Activated CD8-positive, alpha-beta memory T cell treated with anti-CD3 and anti-CD28 coated beads for 48 hours (primary cell): Measurements from ENCODE around the gene DHH.
"Not testable (repeated sequence)": the region's sequence is repeated elsewhere in the genome, so short reads cannot be mapped to it uniquely, and the experiment has no call there.

Experiments used
- DNase-seq, 3 experiments: peaks; one replicate each; pipeline ENCODE4 v3.0.0-alpha.2; 2020; ENCODE audit warnings: low read depth in 2 of 3, low spot score in 2 of 3

DHH gene

DNA sequence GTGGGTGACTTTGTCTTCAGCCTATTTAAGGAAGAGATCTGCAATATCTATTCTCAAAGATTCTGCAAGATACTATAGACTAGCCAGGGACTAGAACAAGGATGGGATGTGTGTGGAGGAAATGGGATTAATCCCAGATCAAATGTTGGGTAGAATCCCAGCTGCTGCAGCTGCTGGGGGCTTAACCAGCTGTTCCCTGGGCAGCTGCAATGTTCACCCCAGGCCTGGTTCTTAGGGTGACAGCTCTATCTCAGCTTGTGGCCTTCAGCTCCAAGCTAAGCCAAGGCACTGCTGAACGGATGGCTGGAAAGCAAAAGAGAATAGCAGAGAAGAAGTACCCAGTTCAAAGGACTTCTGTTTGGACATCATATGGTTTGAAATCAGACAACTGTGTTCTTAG lies 14.8 kb downstream of the DHH start:
- no peak for DNase-seq

DNA sequence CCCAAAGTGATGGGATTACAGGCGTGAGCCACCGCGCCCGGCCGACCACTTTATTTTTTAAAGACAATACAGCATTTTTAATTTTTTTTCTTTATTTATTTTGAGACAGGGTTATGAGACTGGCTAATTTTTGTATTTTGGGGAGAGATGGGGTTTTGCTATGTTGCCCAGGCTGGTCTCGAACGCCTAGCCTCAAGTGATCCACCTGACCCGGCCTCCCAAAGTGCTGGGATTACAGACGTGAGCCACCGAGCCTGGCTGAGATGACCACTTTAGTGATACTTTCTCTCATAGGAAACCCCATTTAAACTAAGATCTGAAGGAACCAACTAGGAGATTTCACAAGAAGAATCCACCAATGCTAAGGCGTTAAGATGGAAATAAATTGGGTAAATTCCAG lies 23.6 kb downstream of the DHH start:
- no peak for DNase-seq

DNA sequence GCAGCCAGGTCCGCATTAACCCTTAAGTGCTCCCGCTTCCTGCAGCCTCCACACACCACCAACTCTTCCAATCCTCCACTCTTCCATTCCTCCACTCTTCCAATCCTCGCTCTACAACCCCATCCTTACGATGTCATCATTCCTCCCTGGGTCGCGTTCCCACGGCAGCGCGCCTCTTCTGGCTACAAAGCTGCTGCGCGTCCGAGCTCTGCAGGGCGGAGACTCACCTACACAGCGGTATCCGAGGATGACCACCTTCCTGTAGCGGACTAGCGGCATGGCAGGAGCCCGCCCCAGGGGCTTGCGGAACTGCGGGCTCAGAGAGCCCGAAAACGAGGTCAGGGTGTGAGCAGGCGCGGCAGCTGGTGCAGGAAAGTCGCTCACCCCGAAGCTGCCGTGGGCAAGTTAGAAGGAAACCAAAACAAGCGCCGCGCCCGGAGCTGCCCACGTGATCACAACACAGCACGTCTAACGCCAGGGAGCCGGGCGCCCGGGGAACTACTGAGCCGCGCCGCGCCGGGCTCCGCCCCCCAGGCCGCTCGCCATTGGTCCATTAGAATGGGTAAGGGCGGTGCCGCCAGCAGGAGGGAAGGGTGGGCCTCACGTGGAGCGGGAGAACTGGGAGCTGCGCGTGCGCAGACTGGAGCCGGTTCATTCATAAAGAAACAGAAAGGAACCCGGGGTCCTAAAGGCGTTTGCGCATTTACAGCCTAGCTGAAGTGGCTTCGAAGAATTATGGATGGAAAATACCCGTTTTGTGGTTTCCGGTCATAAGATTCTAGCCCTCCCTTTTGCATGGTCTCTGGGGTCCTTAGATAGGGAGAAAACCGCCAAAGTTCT lies 24.9 kb downstream of the DHH start, which contains the start of gene RHEBL1:
Gene RHEBL1 (minus strand): TSS at position 473 of the 840 bp plus-strand sequence. CDS start 194 bp downstream, at position 279.
- peak; percentile 95 to 100 (median 98) for DNase-seq

DNA sequence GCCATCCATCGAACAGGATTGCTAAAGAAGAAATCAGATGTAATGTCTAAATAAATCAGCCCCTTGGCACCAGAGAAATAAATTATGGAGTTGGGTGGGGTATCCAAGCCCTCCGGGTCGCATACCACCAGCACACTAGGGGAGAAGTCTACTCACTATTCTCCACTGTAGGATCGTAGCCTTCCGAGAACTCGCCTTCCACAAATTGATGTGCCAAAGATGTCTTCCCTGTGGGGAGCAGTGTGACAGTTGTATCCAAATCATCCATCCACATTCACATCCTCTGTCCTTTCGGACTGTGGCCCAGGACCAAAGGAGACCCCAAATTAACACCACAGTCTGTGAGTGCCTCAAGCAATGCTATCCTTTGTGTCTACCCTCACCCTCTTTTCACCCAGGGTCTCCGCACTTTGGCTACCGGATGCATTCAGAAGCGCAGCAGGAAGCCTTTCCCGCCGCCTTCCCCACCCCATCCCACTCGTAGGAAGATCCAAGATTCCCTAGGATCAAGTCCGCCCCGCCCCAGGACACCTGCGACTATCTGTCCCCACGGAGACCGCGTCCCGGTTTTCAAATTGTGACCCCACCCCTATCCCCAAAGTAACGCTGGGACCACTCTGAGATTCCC lies 25.6 kb downstream of the DHH start:
- no peak for DNase-seq

DNA sequence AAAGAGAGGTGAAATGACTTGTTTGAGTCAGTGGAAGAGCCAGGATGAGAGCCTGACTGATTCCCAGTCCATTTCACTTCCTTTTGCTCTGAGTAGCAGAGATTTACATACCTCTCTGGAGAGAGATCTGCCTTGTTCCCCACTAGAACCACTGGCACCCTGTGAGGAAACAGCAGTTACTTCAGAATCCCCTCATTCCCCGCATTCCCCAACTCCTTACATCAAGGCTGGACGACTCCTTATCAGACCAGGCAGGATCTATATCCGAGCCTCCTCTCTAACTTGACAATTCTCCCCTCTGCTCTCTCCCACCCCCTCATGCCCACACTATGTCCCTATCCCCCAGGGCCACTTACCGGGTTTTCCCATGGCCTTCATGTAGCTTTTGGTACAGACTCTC lies 28.5 kb downstream of the DHH start:
- DNase-seq = no peak

DNA sequence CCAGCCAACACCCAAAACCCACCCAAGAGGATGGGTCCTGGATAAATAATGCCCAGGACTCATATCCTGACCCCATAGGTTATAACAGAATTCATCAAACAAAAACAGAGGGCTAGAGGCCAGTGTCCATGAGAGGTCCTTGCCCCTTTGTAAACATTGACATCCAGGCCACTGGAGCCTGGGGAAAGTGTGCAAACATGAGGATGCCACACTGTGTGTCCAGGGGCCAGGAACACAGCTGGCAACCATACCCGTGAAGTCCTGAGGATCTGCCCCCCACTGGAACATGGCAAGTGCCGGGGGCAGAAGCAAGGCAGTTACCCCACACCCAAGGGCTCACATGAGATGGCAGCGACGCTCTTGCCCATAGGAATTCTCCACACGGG lies 29.8 kb downstream of the DHH start:
- no peak for DNase-seq

DNA sequence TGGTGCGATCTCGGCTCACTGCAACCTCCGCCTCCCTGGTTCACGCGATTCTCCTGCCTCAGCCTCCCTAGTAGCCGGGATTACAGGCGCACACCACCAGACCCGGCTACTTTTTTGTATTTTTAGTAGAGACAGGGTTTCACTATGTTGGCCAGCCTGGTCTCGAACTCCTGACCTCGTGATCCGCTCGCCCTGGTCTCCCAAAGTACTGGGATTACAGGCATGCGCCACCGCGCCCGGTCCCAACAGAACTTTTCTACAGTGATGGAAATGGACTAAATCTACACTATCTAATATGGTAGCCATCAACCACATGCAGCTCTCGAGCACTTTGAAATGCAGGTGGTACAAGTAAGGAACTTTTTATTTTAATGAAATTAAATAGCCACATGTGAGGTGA lies 32.7 kb downstream of the DHH start:
- not testable (repeated sequence) for DNase-seq

DNA sequence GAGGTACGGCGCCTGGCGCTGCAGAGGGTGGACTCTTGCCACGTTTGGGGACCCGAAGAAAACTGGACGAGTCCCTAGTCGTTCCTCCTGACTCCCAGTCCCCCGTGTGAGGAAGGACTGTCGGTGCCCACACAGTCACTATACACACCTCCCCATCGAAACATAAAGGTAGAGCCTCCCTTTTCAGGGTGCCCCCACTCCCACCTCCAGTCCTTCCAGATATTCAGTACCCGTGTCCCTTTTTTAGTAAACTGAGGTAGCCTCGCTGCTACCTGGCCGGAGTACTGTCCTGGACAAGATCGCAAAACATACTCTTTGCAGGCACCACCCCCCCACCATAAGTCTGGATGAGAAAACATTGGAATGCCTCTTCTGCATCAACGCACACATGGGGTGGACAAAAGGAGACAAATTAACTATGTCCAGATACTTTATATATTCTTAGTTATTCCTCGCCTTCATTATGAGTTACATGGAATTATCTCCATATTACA lies 33.4 kb downstream of the DHH start:
- no peak for DNase-seq

DNA sequence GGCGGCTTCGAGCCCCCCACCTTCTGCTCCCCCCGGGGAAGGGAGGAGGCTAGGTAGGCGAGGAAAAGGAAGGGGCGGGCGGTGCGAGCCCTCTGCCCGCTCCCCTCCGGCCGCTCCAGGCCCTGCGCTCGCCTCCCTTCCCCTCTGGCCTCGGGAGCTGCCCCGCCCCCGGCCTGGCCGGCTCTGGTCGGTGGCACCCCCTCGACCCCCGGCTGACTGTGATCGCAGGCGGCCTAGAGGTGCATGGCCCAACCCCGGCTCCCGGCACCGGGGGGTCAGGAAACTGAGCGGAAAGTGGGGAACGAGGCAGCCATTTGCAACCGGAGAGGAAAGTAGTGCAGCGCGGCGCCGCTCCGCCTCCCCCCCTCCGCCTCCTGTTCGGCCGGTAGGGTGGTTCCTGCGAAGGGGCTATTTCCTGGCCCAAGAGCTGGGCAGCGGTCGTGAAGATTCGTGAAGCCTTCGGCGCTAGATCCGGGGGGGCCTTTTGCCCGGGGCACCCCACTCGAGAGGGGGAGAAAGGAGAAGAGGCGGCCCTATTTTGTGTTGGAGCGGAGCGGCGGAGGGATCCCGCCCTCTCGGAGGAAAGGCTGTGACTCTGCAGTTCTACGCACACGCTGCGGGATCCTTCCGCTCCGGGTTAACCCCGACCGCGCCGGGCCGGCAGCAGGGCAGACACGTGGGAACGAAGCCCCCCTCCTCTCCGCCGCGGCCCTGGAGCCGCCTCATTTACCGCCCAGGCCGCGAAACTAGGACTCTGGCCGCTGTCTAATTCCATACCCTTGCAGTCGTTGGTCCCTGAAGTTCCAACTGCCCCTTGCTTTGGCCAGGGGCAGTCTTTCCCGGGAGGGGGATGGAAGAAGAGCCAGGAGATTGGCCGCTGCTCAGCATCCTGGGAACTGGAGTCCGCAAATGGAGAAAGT lies 34.1 kb downstream of the DHH start, which contains the start of gene KMT2D:
Gene KMT2D (minus strand): TSS at position 558 of the 920 bp plus-strand sequence. CDS start 5,470 bp downstream, outside the sequence.
- DNase-seq = peak; percentile 67 to 82 (median 75)

DNA sequence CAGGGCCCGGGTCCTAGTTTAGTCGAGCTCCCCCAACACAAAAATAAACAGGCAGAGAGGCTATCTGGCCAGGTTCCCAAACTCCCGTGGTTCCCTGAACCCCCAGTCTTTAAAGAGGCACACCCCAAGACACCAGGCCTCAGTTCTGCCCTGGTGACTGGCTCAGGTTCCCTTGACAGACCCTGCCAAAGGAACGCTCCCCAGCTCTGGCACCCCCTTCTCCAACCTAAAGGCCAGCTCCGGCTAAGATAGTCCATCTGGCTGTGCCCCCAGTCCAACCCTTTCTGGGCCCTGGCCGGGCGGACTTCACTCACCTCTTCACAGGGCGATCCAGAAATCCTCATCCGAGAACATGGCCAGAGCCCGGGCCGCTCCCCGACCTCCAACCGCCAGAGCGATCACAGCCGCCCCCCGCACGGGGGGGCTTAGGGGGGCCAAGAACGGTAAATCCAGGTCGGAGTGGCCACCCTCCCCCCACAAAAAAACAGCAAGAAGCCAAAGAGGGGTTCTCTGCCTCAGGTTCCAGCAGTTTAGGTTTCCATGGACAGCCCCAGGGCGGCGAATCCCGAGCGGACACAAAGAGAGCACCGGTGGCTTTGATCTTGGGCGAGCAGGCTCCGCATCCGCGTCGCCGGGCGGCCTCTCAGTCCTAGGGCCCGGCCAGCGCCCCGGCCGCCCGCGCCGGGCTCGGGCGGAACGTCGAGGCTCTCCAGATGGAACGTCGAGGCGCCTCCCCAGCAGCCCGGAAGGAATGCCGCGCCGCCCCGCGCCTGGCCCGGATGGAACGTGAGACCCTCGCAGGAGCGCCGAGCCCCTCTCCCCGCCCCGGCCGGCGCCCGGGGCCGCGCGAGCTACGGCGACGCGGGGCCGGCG lies 35.1 kb downstream of the DHH start:
- no peak for DNase-seq

DNA sequence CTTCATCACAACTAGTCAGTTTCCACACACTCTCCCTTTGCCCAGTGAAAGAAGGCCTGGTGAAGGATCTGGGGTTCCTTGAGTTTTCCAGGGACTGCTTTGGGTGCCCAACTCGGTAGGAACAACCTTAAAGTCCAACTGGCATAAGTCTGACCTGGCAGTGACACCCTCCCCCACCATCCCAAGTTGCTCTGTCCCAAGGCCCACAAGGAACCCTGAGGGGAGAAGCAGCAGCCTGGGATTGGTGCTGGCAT lies 35.6 kb downstream of the DHH start:
- DNase-seq = no peak

DNA sequence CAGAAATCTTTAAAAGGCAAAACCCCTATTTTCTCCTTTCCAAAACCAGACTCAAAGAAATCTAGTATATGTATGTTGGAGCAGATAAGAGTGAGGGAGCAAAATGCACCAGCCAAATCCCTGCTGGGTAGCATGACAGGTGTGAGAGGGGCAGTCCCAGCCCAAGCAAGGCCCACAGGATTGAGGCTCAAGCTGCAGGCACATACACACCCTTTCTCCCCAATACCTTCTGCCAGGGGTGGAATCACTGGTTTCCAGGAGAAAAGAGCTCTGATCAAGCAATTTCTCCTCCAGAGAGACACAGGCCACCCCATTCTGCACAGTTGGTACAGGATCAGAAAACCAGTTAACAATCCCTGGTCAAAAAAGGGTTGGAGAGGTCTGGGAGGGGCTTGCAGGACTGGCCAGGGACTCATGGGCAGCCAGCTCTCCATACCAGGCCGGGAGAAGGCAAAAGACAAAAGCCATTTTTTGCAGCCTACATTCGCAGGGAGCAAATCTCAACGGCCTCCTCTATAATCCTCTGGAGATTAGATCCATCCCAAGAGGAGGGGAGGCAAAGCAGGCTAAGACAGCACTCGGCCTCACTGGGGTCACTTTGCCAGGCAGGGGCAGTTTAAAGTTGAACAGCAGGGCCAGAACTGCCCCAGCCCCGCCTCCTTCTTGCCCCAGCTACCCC lies 36.1 kb downstream of the DHH start:
- DNase-seq = no peak

DNA sequence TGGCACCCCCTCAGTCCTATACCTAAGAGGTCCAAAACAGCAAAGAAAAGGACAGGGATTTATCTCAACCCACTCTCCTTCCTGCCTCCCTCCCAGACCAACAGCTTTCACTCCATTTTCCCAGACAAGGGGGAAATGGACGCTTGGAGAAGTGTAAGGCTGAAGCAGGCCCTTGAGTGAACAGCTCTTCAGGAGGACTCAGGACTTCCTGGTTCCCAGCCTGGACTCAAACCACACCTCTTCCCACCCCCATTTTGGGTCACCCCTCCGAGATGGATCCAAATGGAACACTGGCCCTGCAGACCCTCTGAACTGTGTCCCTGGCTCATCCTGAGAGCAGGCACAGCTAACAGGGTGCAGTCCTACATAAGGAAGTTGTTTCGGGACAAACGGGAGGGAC lies 36.7 kb downstream of the DHH start:
- no peak for DNase-seq

DNA sequence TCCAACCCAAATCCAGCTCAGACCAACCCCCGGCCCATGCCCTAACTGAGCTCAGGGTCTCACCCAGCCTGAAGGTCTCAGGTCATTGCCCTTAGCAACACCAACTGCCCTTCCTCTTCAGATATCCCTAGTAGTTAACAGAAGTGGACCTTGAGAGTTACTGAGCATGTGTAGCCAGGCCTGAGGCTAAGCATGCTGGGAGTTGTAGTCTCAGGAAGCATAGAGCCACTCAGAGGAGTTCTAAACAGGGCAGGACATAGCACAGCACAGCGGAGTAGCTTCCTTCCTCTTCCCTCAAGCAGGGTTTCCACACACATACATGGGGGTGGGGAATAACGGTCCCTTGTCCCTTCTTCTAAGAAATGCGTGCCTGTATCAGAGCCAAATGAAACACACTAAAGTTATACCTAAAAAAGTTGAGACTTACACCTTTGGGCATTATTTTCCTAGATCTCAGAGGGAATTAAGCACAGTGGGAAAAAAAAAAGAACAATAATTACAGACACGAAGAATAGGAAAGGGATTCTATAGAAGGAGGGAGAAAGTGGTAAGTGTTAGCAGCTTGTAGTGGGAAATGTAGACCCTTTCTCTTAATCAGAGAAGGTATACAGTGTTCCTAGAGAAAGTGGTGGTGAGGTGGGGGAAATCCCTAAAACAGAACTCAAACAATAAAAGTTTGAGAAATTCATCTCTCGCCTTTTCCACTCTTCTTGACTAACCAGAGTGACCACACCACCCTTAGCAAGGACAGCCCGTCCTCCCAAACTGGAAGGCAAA lies 38.4 kb downstream of the DHH start:
- DNase-seq = no peak

DNA sequence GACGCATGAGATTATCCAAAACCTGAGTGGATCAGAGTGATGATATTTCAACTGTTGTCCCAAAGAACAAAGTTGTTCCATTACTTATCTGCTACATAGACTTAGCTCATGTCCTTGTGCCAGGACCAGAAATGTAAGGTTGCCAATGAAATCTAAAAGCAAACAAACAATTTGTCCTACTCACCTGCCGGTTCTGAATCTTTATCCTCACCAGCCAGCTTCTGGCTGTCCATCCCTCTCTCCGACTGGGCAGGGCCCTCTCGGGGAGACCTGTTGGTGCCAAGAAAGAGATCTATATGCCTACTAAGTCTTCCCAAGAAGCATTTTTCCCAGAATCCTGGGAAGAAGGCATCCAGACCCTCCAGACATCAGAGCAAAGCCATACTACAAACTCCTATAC lies 39.5 kb downstream of the DHH start:
- no peak for DNase-seq

DNA sequence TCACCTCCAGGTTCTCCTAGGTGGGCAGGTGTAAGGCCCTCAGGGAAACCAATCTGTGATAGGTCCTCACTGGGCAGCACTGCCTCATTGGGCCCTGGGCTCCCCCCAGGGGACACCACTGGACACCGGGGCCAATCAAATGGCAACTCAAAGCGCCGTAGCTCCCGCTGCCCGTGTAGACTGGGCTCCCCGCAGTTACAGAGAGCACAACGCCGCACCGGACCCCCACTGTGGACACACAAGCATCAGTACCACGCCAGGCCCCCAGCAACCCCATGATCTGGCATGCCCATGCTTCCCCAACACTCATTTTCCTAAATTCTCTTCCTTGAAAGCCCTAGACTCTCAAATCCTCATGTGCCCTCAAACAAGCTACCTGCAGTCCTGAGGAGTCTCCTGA lies 40.1 kb downstream of the DHH start:
- DNase-seq = no peak

DNA sequence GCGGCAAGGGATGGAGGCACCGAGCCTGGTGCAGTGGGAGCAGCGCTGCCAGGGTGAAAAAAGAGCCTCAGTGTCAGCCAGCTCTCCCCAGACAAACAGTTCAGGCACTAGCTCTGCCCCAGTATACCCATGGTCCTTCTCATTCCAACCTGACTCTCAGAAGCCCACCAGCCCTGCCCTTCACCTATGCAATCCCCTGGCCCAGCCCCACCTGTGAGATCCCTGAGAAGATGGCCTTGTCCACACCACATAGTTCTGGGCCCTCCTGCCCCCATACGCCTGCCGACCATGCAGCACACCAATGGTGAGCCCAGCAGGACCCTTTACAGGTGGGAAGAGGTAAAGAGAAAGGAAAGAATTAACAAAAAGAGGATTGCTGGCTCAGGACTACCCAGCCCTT lies 40.5 kb downstream of the DHH start:
- no peak for DNase-seq

DNA sequence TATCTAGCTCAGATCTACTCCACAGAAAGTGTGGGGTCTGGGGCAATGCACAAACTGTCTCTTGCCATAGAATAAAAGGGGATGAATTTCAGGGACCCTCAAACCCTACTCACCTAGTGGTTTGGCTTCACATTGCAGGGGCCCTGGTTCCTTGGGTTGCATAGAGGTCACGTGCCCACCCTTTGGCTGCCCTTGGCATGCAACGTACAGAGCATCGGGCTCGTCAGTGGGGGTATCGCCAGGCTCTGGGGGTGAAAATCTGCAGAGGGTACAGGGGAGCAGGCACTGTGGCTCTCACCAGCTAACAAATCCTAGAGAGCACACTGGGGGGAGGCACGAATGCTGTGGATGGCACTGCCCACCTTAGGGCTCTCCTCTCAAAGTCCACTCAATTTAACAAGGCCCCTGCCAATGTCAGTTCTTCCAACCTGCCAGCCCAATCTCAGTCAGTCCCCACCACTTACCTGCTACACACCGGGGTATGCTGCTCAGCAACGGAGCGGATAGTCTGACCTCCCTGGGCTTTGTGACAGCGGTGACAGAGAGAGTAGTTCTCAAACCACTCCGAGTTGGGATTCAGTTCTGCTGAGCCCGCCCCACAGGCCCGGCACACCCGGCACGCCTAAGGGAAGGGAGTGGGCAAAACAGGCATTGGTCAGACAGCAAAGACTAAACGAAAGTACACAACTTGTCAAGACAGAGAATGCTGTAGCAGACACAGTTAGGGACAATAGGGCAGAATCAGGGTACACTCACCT lies 42.0 kb downstream of the DHH start:
- DNase-seq = no peak
